ENCODE measurements around the gene ALG14. TPM values are rescaled to one million over a fixed set of nuclear protein-coding genes. Genes with fewer than 3 reads are reported as not detected.

Gene ALG14
- total RNA-seq, 1 donor from 2014 or later = 0.92 TPM

- peak overlapping the region; percentile 72 for H3K4me3 ChIP-seq (ENCODE audit: low read depth, low read length)
- DNase-seq (ENCODE audit: low read depth) = no peak
- H3K27me3 ChIP-seq (ENCODE audit: control insufficient read depth, insufficient read depth, low read length) = no peaks in the 10 kb centered on the region
- no peaks in the 10 kb centered on the region for H3K36me3 ChIP-seq (ENCODE audit: control insufficient read depth, insufficient read depth, low read length)
- TF ChIP-seq, protein P1, sequence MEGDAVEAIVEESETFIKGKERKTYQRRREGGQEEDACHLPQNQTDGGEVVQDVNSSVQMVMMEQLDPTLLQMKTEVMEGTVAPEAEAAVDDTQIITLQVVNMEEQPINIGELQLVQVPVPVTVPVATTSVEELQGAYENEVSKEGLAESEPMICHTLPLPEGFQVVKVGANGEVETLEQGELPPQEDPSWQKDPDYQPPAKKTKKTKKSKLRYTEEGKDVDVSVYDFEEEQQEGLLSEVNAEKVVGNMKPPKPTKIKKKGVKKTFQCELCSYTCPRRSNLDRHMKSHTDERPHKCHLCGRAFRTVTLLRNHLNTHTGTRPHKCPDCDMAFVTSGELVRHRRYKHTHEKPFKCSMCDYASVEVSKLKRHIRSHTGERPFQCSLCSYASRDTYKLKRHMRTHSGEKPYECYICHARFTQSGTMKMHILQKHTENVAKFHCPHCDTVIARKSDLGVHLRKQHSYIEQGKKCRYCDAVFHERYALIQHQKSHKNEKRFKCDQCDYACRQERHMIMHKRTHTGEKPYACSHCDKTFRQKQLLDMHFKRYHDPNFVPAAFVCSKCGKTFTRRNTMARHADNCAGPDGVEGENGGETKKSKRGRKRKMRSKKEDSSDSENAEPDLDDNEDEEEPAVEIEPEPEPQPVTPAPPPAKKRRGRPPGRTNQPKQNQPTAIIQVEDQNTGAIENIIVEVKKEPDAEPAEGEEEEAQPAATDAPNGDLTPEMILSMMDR (IDR thresholded peaks at IDR 0.05; ENCODE audit: insufficient read depth, low read length, poor library complexity, severe bottlenecking) = no peak
Measured at GRCh38 chr1:95073446-95073845, 695 bp upstream of the ALG14 start.

DNA sequence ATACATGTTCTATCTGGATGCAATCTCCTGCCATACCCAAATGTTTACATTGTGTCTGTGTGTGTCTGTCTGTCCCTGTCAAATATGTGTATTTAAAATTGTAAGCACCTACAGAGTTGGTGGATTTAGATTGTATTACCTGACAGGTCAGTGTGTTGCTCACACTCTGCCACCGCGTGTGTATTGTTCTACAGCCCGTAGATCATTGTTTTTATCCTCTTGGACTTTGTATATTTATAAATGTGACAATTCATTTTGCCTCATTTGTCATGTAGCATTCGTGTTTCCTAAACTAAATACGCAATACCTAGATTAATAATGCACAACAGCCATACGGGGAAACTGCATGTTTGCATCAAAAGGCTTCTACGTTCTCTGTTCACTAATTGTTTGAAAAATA lies 634 bp downstream of the ALG14 start:
- no peak for DNase-seq (ENCODE audit: low read depth)
- no peaks in the 10 kb centered on the region for H3K27me3 ChIP-seq (ENCODE audit: control insufficient read depth, insufficient read depth, low read length)
- TF ChIP-seq, protein P1 (IDR thresholded peaks at IDR 0.05; ENCODE audit: insufficient read depth, low read length, poor library complexity, severe bottlenecking) = no peak
- no peaks in the 10 kb centered on the region for H3K36me3 ChIP-seq (ENCODE audit: control insufficient read depth, insufficient read depth, low read length)
- peak overlapping the region; percentile 72 for H3K4me3 ChIP-seq (ENCODE audit: low read depth, low read length)

DNA sequence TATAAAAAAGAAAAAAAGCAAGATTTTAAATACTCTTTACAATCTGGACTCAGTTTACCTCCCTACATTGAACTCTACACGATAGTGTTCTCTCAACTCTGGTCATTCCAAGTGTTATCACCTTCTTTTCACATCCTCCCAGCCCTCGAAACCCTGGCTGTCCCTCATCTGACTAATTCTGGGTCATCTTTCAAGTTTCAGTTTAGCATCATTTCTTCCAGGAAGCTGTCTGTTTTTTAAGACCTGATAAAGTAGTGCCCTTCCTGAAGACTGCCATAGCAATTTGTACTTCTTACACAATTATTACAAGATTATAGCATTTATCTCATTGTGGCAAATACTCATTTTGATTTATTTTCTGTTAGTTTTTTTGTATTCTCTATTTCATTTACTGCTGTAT lies 1.2 kb downstream of the ALG14 start:
- H3K4me3 ChIP-seq (ENCODE audit: low read depth, low read length) = no peak overlapping the region
- no peaks in the 10 kb centered on the region for H3K36me3 ChIP-seq (ENCODE audit: control insufficient read depth, insufficient read depth, low read length)
- no peak for DNase-seq (ENCODE audit: low read depth)
- TF ChIP-seq, protein P1 (IDR thresholded peaks at IDR 0.05; ENCODE audit: insufficient read depth, low read length, poor library complexity, severe bottlenecking) = no peak
- no peaks in the 10 kb centered on the region for H3K27me3 ChIP-seq (ENCODE audit: control insufficient read depth, insufficient read depth, low read length)

- Histone ChIP-seq H3K4me3 (ENCODE audit: low read depth, low read length) (no peak overlapping the region), H3K36me3 (ENCODE audit: control insufficient read depth, insufficient read depth, low read length) (no peaks in the 10 kb centered on the region), H3K27me3 (ENCODE audit: control insufficient read depth, insufficient read depth, low read length) (no peaks in the 10 kb centered on the region)
- TF ChIP-seq, protein P1 (IDR thresholded peaks at IDR 0.05; ENCODE audit: insufficient read depth, low read length, poor library complexity, severe bottlenecking) = no peak
- no peak for DNase-seq (ENCODE audit: low read depth)
Measured at GRCh38 chr1:95069710-95070093, 3.0 kb downstream of the ALG14 start.

GRCh38 chr1:95068956-95069709 lies 3.6 kb downstream of the ALG14 start:
- peak; percentile 25 for DNase-seq (ENCODE audit: low read depth)
- H3K27me3 ChIP-seq (ENCODE audit: control insufficient read depth, insufficient read depth, low read length) = no peaks in the 10 kb centered on the region
- no peaks in the 10 kb centered on the region for H3K36me3 ChIP-seq (ENCODE audit: control insufficient read depth, insufficient read depth, low read length)
- TF ChIP-seq, protein P1 (IDR thresholded peaks at IDR 0.05; ENCODE audit: insufficient read depth, low read length, poor library complexity, severe bottlenecking) = no peak
- H3K4me3 ChIP-seq (ENCODE audit: low read depth, low read length) = no peak overlapping the region

DNA sequence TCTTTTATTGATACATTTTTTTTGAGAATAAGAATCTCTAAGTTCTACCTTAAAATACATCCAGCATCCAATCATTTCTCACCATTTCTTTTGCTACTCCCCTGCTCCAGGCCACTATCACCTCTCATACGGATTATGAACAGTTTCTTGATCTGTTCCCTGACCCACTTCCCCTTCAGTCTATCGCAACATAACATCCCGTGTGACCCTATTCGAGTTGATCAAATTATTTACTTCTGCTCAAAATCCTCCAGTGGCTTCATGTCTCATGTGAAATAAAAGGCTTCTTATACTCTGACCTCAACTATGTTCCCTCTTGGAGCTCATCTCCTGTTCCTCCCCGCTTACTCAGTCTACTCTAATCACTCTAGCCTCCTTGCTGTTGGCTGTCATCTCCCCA lies 5.2 kb downstream of the ALG14 start:
- TF ChIP-seq, protein P1 (IDR thresholded peaks at IDR 0.05; ENCODE audit: insufficient read depth, low read length, poor library complexity, severe bottlenecking) = no peak
- DNase-seq (ENCODE audit: low read depth) = no peak
- no peak overlapping the region for H3K4me3 ChIP-seq (ENCODE audit: low read depth, low read length)
- H3K36me3 ChIP-seq (ENCODE audit: control insufficient read depth, insufficient read depth, low read length) = no peaks in the 10 kb centered on the region
- no peaks in the 10 kb centered on the region for H3K27me3 ChIP-seq (ENCODE audit: control insufficient read depth, insufficient read depth, low read length)

Data from kidney epithelial cell (primary cell).